ENCODE data around the gene NAA25. TPM values are rescaled to one million over a fixed set of nuclear protein-coding genes. Genes with fewer than 3 reads are reported as not detected.
A peak's percentile ranks its signal among the peaks of the same experiment; 100 is the strongest.

NAA25 gene
- total RNA-seq, 1 donor from 2014 or later: 35.9 TPM

DNA sequence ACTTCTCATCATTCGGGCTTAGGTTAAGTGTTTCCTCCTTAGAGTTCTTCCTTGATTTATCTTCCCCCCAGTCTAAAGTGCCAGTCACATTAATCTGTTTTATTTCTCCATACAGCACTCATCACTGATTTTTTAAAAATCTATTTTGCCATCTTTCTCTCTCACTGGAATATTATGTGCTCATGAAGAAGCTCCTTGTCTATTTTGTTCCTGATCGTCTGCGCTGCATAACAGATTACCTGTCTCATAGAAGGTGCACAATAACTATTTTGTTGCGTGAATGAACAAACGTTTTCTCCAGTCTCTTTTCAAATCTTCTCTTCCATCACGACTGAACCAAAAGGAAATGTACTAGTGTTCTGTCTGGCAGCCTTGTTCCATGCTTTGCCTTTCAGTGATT, 92.6 kb downstream of the NAA25 start:
- Mint-ChIP-seq H3K27me3 (ENCODE audit: low read depth) (no peaks in the 10 kb centered on the region), H3K4me1 (peaks cover 41% of the 10 kb centered on the region), H3K4me3 (peak overlapping the region; percentile 60), H3K36me3 (ENCODE audit: low read depth) (peaks cover 20% of the 10 kb centered on the region), H3K27ac (ENCODE audit: unreplicated experiment) (no peak overlapping the region), H3K9me3 (no peaks in the 10 kb centered on the region)
- no peak for DNase-seq (ENCODE audit: low read depth, low spot score)
- TF ChIP-seq, protein P1, sequence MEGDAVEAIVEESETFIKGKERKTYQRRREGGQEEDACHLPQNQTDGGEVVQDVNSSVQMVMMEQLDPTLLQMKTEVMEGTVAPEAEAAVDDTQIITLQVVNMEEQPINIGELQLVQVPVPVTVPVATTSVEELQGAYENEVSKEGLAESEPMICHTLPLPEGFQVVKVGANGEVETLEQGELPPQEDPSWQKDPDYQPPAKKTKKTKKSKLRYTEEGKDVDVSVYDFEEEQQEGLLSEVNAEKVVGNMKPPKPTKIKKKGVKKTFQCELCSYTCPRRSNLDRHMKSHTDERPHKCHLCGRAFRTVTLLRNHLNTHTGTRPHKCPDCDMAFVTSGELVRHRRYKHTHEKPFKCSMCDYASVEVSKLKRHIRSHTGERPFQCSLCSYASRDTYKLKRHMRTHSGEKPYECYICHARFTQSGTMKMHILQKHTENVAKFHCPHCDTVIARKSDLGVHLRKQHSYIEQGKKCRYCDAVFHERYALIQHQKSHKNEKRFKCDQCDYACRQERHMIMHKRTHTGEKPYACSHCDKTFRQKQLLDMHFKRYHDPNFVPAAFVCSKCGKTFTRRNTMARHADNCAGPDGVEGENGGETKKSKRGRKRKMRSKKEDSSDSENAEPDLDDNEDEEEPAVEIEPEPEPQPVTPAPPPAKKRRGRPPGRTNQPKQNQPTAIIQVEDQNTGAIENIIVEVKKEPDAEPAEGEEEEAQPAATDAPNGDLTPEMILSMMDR (conservative IDR thresholded peaks at IDR 0.05): no peak

DNA sequence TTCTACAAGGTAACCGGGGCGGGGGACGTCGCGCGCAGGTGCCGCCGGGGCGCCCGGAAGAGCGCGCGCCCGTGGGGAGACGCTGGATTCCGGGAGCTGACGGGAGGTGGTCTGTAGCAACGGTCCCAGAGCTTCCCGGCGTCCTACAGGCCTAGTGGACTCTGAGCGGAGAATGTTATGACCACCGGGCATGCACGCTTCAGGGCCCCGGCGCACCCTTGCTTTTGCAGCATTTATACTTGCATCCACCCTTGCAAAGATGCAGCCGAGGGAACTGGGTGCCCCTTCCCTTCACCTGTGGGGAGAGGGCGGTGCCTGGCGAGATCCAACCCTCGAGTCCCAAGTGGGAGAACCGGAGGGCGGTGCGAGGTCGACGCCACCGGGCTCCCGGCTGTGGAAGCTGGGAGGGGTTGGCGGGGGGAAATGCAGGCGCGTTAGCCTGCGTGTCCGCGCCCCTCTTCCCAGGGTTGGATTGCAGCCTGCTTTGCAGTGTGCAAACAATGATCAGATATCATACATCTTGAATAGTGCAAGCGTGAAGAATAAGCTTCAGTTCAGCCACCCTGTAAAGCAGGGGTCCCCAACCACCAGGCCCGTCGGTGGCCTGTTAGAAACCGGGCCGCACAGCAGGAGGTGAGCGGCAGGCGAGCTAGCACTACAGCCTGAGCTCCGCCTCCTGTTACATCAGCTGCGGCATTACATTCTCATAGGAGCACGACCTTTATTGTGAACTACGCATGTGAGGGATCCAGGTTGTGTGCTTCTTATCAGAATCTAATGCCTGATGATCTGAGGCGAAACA, 94.8 kb downstream of the NAA25 start:
- H3K4me3 Mint-ChIP-seq: peak overlapping the region; percentile 95
- H3K27ac Mint-ChIP-seq (ENCODE audit: unreplicated experiment): peak overlapping the region; percentile 95
- peak; percentile 29 for DNase-seq (ENCODE audit: low read depth, low spot score)
- H3K9me3 Mint-ChIP-seq: no peaks in the 10 kb centered on the region
- peaks cover 20% of the 10 kb centered on the region for H3K36me3 Mint-ChIP-seq (ENCODE audit: low read depth)
- H3K27me3 Mint-ChIP-seq (ENCODE audit: low read depth): no peaks in the 10 kb centered on the region
- H3K4me1 Mint-ChIP-seq: peaks cover 41% of the 10 kb centered on the region
- TF ChIP-seq, protein P1 (conservative IDR thresholded peaks at IDR 0.05): peak; percentile 37

DNA sequence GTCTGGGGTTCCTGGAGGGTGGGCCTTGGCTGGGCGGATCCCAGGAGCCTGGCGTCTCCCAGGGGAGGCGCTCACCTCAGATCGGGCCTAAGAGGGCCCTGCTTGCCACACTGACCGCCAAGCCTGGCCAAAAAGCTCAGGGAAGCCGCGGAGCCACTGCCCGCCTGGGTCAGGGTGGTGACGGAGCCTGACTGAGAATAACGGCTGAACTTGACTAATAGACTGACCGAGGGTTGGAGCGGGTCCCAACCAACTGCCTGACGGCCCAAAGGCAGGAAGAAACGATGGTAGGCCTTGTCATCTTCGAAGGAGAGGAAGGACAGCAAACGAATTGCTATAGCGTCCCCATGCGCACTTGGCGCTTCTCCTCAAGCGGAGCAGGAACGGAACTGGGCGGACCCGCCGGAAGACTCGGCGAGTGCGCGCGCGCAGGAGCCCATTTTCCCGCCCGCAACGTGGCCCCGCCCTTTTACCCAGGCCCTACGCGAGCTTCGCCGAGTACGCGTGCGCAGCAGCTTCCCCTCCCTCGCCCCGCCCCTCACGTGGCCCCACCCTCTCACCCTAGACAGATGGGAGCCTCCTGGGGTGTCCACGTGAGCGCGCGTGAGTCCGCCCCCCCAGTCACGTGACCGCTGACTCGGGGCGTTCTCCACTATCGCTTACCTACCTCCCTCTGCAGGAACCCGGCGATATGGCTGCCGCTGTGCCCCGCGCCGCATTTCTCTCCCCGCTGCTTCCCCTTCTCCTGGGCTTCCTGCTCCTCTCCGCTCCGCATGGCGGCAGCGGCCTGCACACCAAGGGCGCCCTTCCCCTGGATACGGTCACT, 95.6 kb downstream of the NAA25 start, which contains the start of the genes ERP29 and TMEM116:
TSS of gene ERP29 (plus strand) at position 652 of the 826 bp plus-strand sequence. CDS start at position 692, 40 bp downstream.
TSS of gene TMEM116 (minus strand) at position 391 of the 826 bp plus-strand sequence. CDS start 7,895 bp downstream, outside the sequence.
- Mint-ChIP-seq H3K4me1 (peaks cover 41% of the 10 kb centered on the region), H3K4me3 (peak within 1 kb of the TSS; percentile 95), H3K9me3 (no peaks in the 10 kb centered on the region), H3K36me3 (ENCODE audit: low read depth) (peaks cover 20% of the 10 kb centered on the region), H3K27ac (ENCODE audit: unreplicated experiment) (peak within 1 kb of the TSS; percentile 99), H3K27me3 (ENCODE audit: low read depth) (no peaks in the 10 kb centered on the region)
- peak; percentile 99 for DNase-seq (ENCODE audit: low read depth, low spot score)
- TF ChIP-seq, protein P1 (conservative IDR thresholded peaks at IDR 0.05): peak; percentile 66

DNA sequence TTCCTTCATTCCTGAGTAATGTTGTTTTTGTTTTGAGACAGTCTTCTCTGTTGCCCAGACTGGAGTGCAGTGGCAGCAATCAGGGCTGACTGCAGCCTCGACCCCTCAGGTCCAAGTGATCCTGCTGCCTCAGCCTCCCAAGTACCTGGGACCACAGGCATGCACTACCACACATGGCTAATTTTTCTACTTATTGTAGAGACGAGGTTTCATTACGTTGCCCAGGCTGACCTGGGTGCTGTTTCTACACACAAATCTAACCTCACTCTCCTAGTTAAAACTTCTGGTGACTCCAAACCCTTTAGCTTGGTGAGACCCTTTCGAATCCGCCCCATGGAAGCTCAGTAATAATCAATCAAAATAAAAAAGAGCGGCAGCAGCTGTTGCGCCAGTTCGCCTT, 96.9 kb downstream of the NAA25 start:
- H3K4me3 Mint-ChIP-seq: peak overlapping the region; percentile 95
- H3K36me3 Mint-ChIP-seq (ENCODE audit: low read depth): peaks cover 18% of the 10 kb centered on the region
- H3K4me1 Mint-ChIP-seq: peaks cover 36% of the 10 kb centered on the region
- TF ChIP-seq, protein P1 (conservative IDR thresholded peaks at IDR 0.05): no peak
- DNase-seq (ENCODE audit: low read depth, low spot score): no peak
- H3K27me3 Mint-ChIP-seq (ENCODE audit: low read depth): no peaks in the 10 kb centered on the region
- H3K9me3 Mint-ChIP-seq: no peaks in the 10 kb centered on the region
- H3K27ac Mint-ChIP-seq (ENCODE audit: unreplicated experiment): peak overlapping the region; percentile 99

All from neural crest cell (in vitro differentiated cells).